Endothelial cell (in vitro differentiated cells): ENCODE results near the gene FOXQ1. TPM values are rescaled to one million over a fixed set of nuclear protein-coding genes. Genes with fewer than 3 reads are reported as not detected.
A peak's percentile ranks its signal among the peaks of the same experiment; 100 is the strongest.

ENCODE experiments used
- DNase-seq: peaks from one replicate; pipeline ENCODE4 v3.0.0; 2021; ENCODE audit warnings: low spot score
- H3K27ac Mint-ChIP-seq: one replicate; pipeline ENCODE4 v1.8.0; 2021; ENCODE audit warnings: mixed read lengths, inconsistent platforms; ENCODE audit not compliant: unreplicated experiment
- H3K27me3 Mint-ChIP-seq: one replicate; pipeline ENCODE4 v1.8.0; 2021; ENCODE audit warnings: mild to moderate bottlenecking, moderate library complexity, mixed read lengths, inconsistent platforms; ENCODE audit not compliant: unreplicated experiment
- H3K36me3 Mint-ChIP-seq: one replicate; pipeline ENCODE4 v1.8.0; 2021; ENCODE audit warnings: mild to moderate bottlenecking, low read depth, mixed read lengths, inconsistent platforms; ENCODE audit not compliant: unreplicated experiment
- H3K4me1 Mint-ChIP-seq: one replicate; pipeline ENCODE4 v1.8.0; 2021; ENCODE audit warnings: mild to moderate bottlenecking, mixed read lengths, inconsistent platforms; ENCODE audit not compliant: unreplicated experiment
- H3K4me3 Mint-ChIP-seq: one replicate; pipeline ENCODE4 v1.8.0; 2021; ENCODE audit warnings: mild to moderate bottlenecking, mixed read lengths, inconsistent platforms; ENCODE audit not compliant: unreplicated experiment
- H3K9me3 Mint-ChIP-seq: one replicate; pipeline ENCODE4 v1.8.0; 2021; ENCODE audit warnings: mixed read lengths, inconsistent platforms; ENCODE audit not compliant: unreplicated experiment
- CTCF ChIP-seq: fragments of 200-600 bp; sonication (generic); IDR thresholded peaks from one replicate; pipeline ENCODE4 v1.5.0; 2021; ENCODE audit warnings: antibody characterized with exemption; ENCODE audit not compliant: unreplicated experiment
- total RNA-seq: library from RNA; stranded (reverse); fragmentation: NEBNext Ultra II Directional; extraction: Animal tissue kit (Norgen Biotek cat#: 25700); gene quantifications from one replicate; pipeline ENCODE4 v1.2.1, GENCODE V29; 2021; ENCODE audit not compliant: unreplicated experiment

The FOXQ1 gene
- total RNA-seq, 1 donor from 2014 or later, result 0.67 TPM

- no peaks in the 10 kb centered on the region for H3K9me3 Mint-ChIP-seq
- TF ChIP-seq CTCF, result no peak
- H3K27ac Mint-ChIP-seq, result no peak overlapping the region
- H3K27me3 Mint-ChIP-seq, result peaks cover 25% of the 10 kb centered on the region
- peaks cover 25% of the 10 kb centered on the region for H3K4me1 Mint-ChIP-seq
- no peaks in the 10 kb centered on the region for H3K36me3 Mint-ChIP-seq
- H3K4me3 Mint-ChIP-seq, result peak overlapping the region; percentile 87
- DNase-seq, result no peak
Measured at GRCh38 chr6:1312203-1312472, 240 bp downstream of the FOXQ1 start.

GRCh38 chr6:1312473-1313367, 822 bp downstream of the FOXQ1 start:
- Mint-ChIP-seq H3K9me3 (no peaks in the 10 kb centered on the region), H3K27ac (no peak overlapping the region), H3K4me3 (peak overlapping the region; percentile 87), H3K27me3 (peaks cover 23% of the 10 kb centered on the region), H3K36me3 (no peaks in the 10 kb centered on the region), H3K4me1 (peaks cover 25% of the 10 kb centered on the region)
- no peak for TF ChIP-seq CTCF
- DNase-seq, result peak; percentile 41

GRCh38 chr6:1313384-1313766, 1.5 kb downstream of the FOXQ1 start:
- H3K36me3 Mint-ChIP-seq, result no peaks in the 10 kb centered on the region
- peaks cover 25% of the 10 kb centered on the region for H3K4me1 Mint-ChIP-seq
- peak; percentile 33 for DNase-seq
- H3K27me3 Mint-ChIP-seq, result peaks cover 18% of the 10 kb centered on the region
- H3K4me3 Mint-ChIP-seq, result no peak overlapping the region
- no peak overlapping the region for H3K27ac Mint-ChIP-seq
- TF ChIP-seq CTCF, result no peak
- no peaks in the 10 kb centered on the region for H3K9me3 Mint-ChIP-seq

- peak overlapping the region; percentile 85 for H3K4me3 Mint-ChIP-seq
- H3K27me3 Mint-ChIP-seq, result peaks cover 17% of the 10 kb centered on the region
- peak; percentile 71 for DNase-seq
- no peaks in the 10 kb centered on the region for H3K36me3 Mint-ChIP-seq
- TF ChIP-seq CTCF, result peak; percentile 74
- no peaks in the 10 kb centered on the region for H3K9me3 Mint-ChIP-seq
- no peak overlapping the region for H3K27ac Mint-ChIP-seq
- peaks cover 25% of the 10 kb centered on the region for H3K4me1 Mint-ChIP-seq
Measured at GRCh38 chr6:1313767-1314503, 2.0 kb downstream of the FOXQ1 start.

GRCh38 chr6:1314617-1315016, 2.7 kb downstream of the FOXQ1 start:
- no peak for TF ChIP-seq CTCF
- peaks cover 25% of the 10 kb centered on the region for H3K4me1 Mint-ChIP-seq
- H3K4me3 Mint-ChIP-seq, result no peak overlapping the region

More at GRCh38 chr6:1314617-1315016, 2.7 kb downstream of the FOXQ1 start:
- no peak overlapping the region for H3K27ac Mint-ChIP-seq
- H3K27me3 Mint-ChIP-seq, result peaks cover 17% of the 10 kb centered on the region
- H3K36me3 Mint-ChIP-seq, result no peaks in the 10 kb centered on the region
- no peak for DNase-seq
- no peaks in the 10 kb centered on the region for H3K9me3 Mint-ChIP-seq
